Loucy (cell line): ENCODE data around the gene ADAMTS14.

Source experiments
- CTCF ChIP-seq: fragments of 200-600 bp; sonication (generic); conservative IDR thresholded peaks from 2 replicates; pipeline ENCODE4 v1.5.1; 2014; ENCODE audit warnings: mild to moderate bottlenecking, antibody characterized with exemption, low read length
- EZH2phosphoT487 ChIP-seq: fragments of 200-600 bp; IDR thresholded peaks from 2 replicates; pipeline ENCODE4 v1.6.1; 2018; ENCODE audit warnings: antibody characterized with exemption, mild to moderate bottlenecking, moderate library complexity, borderline replicate concordance

- TF ChIP-seq CTCF (no peak), EZH2phosphoT487 (no peak)
Measured at GRCh38 chr10:70770001-70770400, 97.7 kb downstream of the ADAMTS14 start.
